HepG2 (cell line): ENCODE data around the gene CTNNA1.

Experiments
- BCLAF1 ChIP-seq: fragments of 450-650 bp; IDR thresholded peaks from 2 replicates; pipeline ENCODE4 v1.6.1; 2017; ENCODE audit warnings: mild to moderate bottlenecking
- EP300 ChIP-seq, 3 experiments: sonication (generic) in 1 of 3; formaldehyde crosslinking in 1 of 3; IDR thresholded peaks; 2 replicates each; pipeline versions ENCODE4 v1.5.1 to v1.6.1; 2011 to 2020; ENCODE audit warnings: low read depth in 2 of 3, low read length in 2 of 3, borderline replicate concordance in 1 of 3, improper control_type of control experiment in 1 of 3, mild to moderate bottlenecking in 1 of 3, missing genetic modification reagents in 1 of 3, moderate library complexity in 1 of 3
- EZH2 ChIP-seq: conservative IDR thresholded peaks from 2 replicates; pipeline ENCODE4 v1.6.1; 2012; ENCODE audit warnings: mild to moderate bottlenecking, low read depth, low read length, moderate library complexity
- MEIS1 ChIP-seq: sonication (generic); formaldehyde crosslinking; IDR thresholded peaks from 2 replicates; pipeline ENCODE4 v1.9.0; 2021; ENCODE audit warnings: mild to moderate bottlenecking, missing genetic modification reagents, moderate library complexity, borderline replicate concordance
- NFRKB ChIP-seq: fragments of 450-650 bp; IDR thresholded peaks from 2 replicates; pipeline ENCODE4 v1.6.1; 2017
- PHF21A ChIP-seq: sonication (generic); formaldehyde crosslinking; IDR thresholded peaks from 2 replicates; pipeline ENCODE4 v1.5.0; 2020; ENCODE audit warnings: mild to moderate bottlenecking, missing genetic modification reagents
- POLR2A ChIP-seq, 2 experiments: IDR thresholded peaks; 2 replicates each; pipeline ENCODE4 v1.6.1; 2011; ENCODE audit warnings: low read depth in 2 of 2, low read length in 2 of 2, mild to moderate bottlenecking in 1 of 2, moderate library complexity in 1 of 2; ENCODE audit not compliant: insufficient read depth in 1 of 2
- RFX3 ChIP-seq: IDR thresholded peaks from 2 replicates; pipeline ENCODE4 v1.6.1; 2016; ENCODE audit warnings: missing biosample characterization, missing genetic modification reagents
- TFDP1 ChIP-seq: IDR thresholded peaks from 2 replicates; pipeline ENCODE4 v1.6.1; 2016; ENCODE audit warnings: missing compliant biosample characterization, missing genetic modification reagents, borderline replicate concordance
- ZNF276 ChIP-seq: sonication (generic); formaldehyde crosslinking; IDR thresholded peaks from 2 replicates; pipeline ENCODE4 v1.4.0; 2020; ENCODE audit warnings: mild to moderate bottlenecking, low read depth, missing genetic modification reagents
- ZNF354B ChIP-seq: sonication (generic); formaldehyde crosslinking; IDR thresholded peaks from 2 replicates; pipeline ENCODE4 v1.8.0; 2022; ENCODE audit warnings: mild to moderate bottlenecking, missing genetic modification reagents
- ZNF629 ChIP-seq: sonication (generic); formaldehyde crosslinking; conservative IDR thresholded peaks from 2 replicates; pipeline ENCODE4 v1.5.0; 2020; ENCODE audit warnings: missing genetic modification reagents
- TF ChIP-seq, protein P1 (sequence below): sonication (generic); formaldehyde crosslinking; IDR thresholded peaks from 2 replicates; pipeline ENCODE4 v1.5.0; 2020; ENCODE audit warnings: missing genetic modification reagents

DNA sequence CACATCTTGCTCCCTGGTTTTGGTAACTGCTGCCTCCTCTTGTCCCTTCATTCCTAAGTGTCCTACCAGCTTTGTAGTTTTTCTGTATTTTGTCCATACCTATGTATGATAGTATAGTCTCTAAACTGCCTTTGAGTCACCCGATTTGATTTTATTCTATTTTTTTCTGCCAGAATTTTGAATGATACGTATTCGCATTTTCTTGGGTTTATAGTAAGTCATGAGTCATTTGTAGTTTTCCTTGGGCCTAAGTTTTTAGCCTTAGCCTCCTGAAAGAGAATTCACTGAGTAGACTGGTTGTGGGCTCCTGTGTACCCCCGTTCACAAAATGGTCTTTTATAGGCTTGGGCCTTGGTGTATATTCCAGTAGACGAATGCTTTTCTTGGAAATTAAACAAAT, 62.3 kb downstream of the CTNNA1 start:
- no peak for TF ChIP-seq ZNF354B (CRISPR knock-in tag)
- TF ChIP-seq ZNF629, result no peak
- no peak for TF ChIP-seq ZNF276 (CRISPR knock-in tag)
- no peak for TF ChIP-seq EZH2
- TF ChIP-seq PHF21A (CRISPR knock-in tag), result no peak
- no peak for TF ChIP-seq RFX3 (CRISPR knock-in tag)
- TF ChIP-seq, protein P1, sequence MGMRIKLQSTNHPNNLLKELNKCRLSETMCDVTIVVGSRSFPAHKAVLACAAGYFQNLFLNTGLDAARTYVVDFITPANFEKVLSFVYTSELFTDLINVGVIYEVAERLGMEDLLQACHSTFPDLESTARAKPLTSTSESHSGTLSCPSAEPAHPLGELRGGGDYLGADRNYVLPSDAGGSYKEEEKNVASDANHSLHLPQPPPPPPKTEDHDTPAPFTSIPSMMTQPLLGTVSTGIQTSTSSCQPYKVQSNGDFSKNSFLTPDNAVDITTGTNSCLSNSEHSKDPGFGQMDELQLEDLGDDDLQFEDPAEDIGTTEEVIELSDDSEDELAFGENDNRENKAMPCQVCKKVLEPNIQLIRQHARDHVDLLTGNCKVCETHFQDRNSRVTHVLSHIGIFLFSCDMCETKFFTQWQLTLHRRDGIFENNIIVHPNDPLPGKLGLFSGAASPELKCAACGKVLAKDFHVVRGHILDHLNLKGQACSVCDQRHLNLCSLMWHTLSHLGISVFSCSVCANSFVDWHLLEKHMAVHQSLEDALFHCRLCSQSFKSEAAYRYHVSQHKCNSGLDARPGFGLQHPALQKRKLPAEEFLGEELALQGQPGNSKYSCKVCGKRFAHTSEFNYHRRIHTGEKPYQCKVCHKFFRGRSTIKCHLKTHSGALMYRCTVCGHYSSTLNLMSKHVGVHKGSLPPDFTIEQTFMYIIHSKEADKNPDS (CRISPR knock-in tag), result no peak
- no peak for TF ChIP-seq NFRKB
- TF ChIP-seq TFDP1 (CRISPR knock-in tag), result no peak
- no peak for TF ChIP-seq POLR2A (IDR thresholded peaks at IDR 0.05; ENCODE audit: insufficient read depth in 1 of 2, low read depth in 2 of 2, low read length in 2 of 2)
- no peak for TF ChIP-seq MEIS1 (CRISPR knock-in tag)
- no peak for TF ChIP-seq BCLAF1
- no peak for TF ChIP-seq EP300 (IDR thresholded peaks at IDR 0.05; ENCODE audit: low read depth in 2 of 2, low read length in 2 of 2)
- no peak for TF ChIP-seq EP300 (CRISPR knock-in tag; IDR thresholded peaks at IDR 0.05; ENCODE audit: borderline replicate concordance)
